ENCODE measurements around the gene HSD11B1L. TPM values are rescaled to one million over a fixed set of nuclear protein-coding genes. Genes with fewer than 3 reads are reported as not detected.
"Not testable (repeated sequence)": the region's sequence is repeated elsewhere in the genome, so short reads cannot be mapped to it uniquely, and the experiment has no call there.

The HSD11B1L gene
- total and polyA plus RNA-seq, 7 donors = 4.5 to 15.6 (median 4.7) TPM

GRCh38 chr19:5698635-5699422 lies 18.0 kb downstream of the HSD11B1L start:
- H3K36me3 ChIP-seq (ENCODE audit: insufficient read depth in 1 of 2, low read depth in 1 of 2) = peaks cover 8 to 78% of the 10 kb centered on the region in 2 donors

GRCh38 chr19:5700455-5701092 lies 19.7 kb downstream of the HSD11B1L start:
- H3K4me3 ChIP-seq = no peak overlapping the region
- no peak for DNase-seq
- WGBS, 3 donors = 92 to 95% (median 95%) methylated on average over 22 of the region's 22 CpGs
- peaks cover 10 to 80% of the 10 kb centered on the region in 2 donors for H3K36me3 ChIP-seq (ENCODE audit: insufficient read depth in 1 of 2, low read depth in 1 of 2)
- intact Hi-C loops (cut with DNase I) = no loop called here
- no peaks in the 10 kb centered on the region for H3K9me3 ChIP-seq
- no peaks in the 10 kb centered on the region for H3K27me3 ChIP-seq (ENCODE audit: insufficient read depth in 3 of 3, low read length in 2 of 3)
- H3K4me1 ChIP-seq = no peaks in the 10 kb centered on the region
- no peak for ATAC-seq
- no peak overlapping the region for H3K27ac ChIP-seq
- no peak for TF ChIP-seq CTCF (IDR thresholded peaks at IDR 0.05)

More at GRCh38 chr19:5698635-5699422, 18.0 kb downstream of the HSD11B1L start:
- Histone ChIP-seq H3K4me1 (no peaks in the 10 kb centered on the region), H3K4me3 (no peak overlapping the region), H3K27ac (no peak overlapping the region), H3K27me3 (ENCODE audit: insufficient read depth in 3 of 3, low read length in 2 of 3) (no peaks in the 10 kb centered on the region), H3K9me3 (no peaks in the 10 kb centered on the region)
- intact Hi-C loops (cut with DNase I) = no loop called here
- ATAC-seq (no peak), DNase-seq (no peak)
- WGBS, 3 donors = 88 to 90% (median 88%) methylated on average over 38 of the region's 38 CpGs
- TF ChIP-seq CTCF (IDR thresholded peaks at IDR 0.05) = no peak

GRCh38 chr19:5702053-5702410 lies 21.2 kb downstream of the HSD11B1L start:
- H3K4me3 ChIP-seq; H3K27me3 ChIP-seq (ENCODE audit: insufficient read depth in 3 of 3, low read length in 2 of 3); H3K9me3 ChIP-seq; ATAC-seq; H3K27ac ChIP-seq; intact Hi-C loops (cut with DNase I); DNase-seq; H3K4me1 ChIP-seq: not testable (repeated sequence)
- 91 to 93% methylated on average over 3 to 17 of the region's 28 CpGs; no CpG with 5 or more reads in 1 of the 3 donors for WGBS, 3 donors
- H3K36me3 ChIP-seq (ENCODE audit: insufficient read depth in 1 of 2, low read depth in 1 of 2) = peaks cover 8 to 80% of the 10 kb centered on the region in 2 donors

- intact Hi-C loops (cut with DNase I) = no loop called here
- ATAC-seq (peak in 1 of 4 donors; percentile 16), DNase-seq (peak in 1 of 2 donors; percentile 48)
- H3K9me3 ChIP-seq = no peaks in the 10 kb centered on the region
- no peaks in the 10 kb centered on the region for H3K4me1 ChIP-seq
- TF ChIP-seq CTCF (IDR thresholded peaks at IDR 0.05) = no peak
- WGBS, 3 donors = 92 to 94% (median 93%) methylated on average over 36 to 40 of the region's 40 CpGs
- no peak overlapping the region for H3K27ac ChIP-seq
- peaks cover 11 to 87% of the 10 kb centered on the region in 2 donors for H3K36me3 ChIP-seq (ENCODE audit: insufficient read depth in 1 of 2, low read depth in 1 of 2)
- H3K27me3 ChIP-seq (ENCODE audit: insufficient read depth in 3 of 3, low read length in 2 of 3) = no peaks in the 10 kb centered on the region
- H3K4me3 ChIP-seq = no peak overlapping the region
Measured at GRCh38 chr19:5703819-5704818, 23.3 kb downstream of the HSD11B1L start.

Data from psoas muscle (tissue), 8 donors.